Stimulated activated CD8-positive, alpha-beta memory T cell treated with anti-CD3 and anti-CD28 coated beads, Interleukin-4, amount 100 ng/mL, for 48 hours (primary cell): ENCODE measurements around the gene CLASP1.
"Not testable (repeated sequence)": the region's sequence is repeated elsewhere in the genome, so short reads cannot be mapped to it uniquely, and the experiment has no call there.

Experiments
- DNase-seq: peaks from one replicate; pipeline ENCODE4 v3.0.0-alpha.2; 2020

Gene CLASP1

GRCh38 chr2:121498731-121499130, 150.5 kb downstream of the CLASP1 start:
- DNase-seq: no peak

GRCh38 chr2:121492409-121492808, 156.9 kb downstream of the CLASP1 start:
- no peak for DNase-seq

- DNase-seq: no peak
These were observed 157.7 kb downstream of the CLASP1 start for GRCh38 chr2:121491518-121491917.

- no peak for DNase-seq
These were observed 158.6 kb downstream of the CLASP1 start for GRCh38 chr2:121490584-121491133.

GRCh38 chr2:121489911-121490583, 159.2 kb downstream of the CLASP1 start:
- no peak for DNase-seq

GRCh38 chr2:121489284-121489683, 160.0 kb downstream of the CLASP1 start:
- DNase-seq: no peak

- no peak for DNase-seq
These were observed 163.0 kb downstream of the CLASP1 start for GRCh38 chr2:121486191-121486790.

GRCh38 chr2:121485039-121485438, 164.2 kb downstream of the CLASP1 start:
- no peak for DNase-seq

- no peak for DNase-seq
These were observed 165.4 kb downstream of the CLASP1 start for GRCh38 chr2:121483846-121484245.

- no peak for DNase-seq
These were observed 166.2 kb downstream of the CLASP1 start for GRCh38 chr2:121483021-121483420.

GRCh38 chr2:121480826-121481225, 168.4 kb downstream of the CLASP1 start:
- no peak for DNase-seq

- DNase-seq: no peak
These were observed 169.3 kb downstream of the CLASP1 start for GRCh38 chr2:121479882-121480522.

- DNase-seq: no peak
These were observed 170.1 kb downstream of the CLASP1 start for GRCh38 chr2:121478996-121479745.

- not testable (repeated sequence) for DNase-seq
These were observed 170.8 kb downstream of the CLASP1 start for GRCh38 chr2:121478358-121478995.

- no peak for DNase-seq
These were observed 172.6 kb downstream of the CLASP1 start for GRCh38 chr2:121476684-121477083.

- no peak for DNase-seq
These were observed 173.3 kb downstream of the CLASP1 start for GRCh38 chr2:121475811-121476571.

- no peak for DNase-seq
These were observed 175.8 kb downstream of the CLASP1 start for GRCh38 chr2:121473512-121473911.

- DNase-seq: no peak
These were observed 176.7 kb downstream of the CLASP1 start for GRCh38 chr2:121472470-121472993.

GRCh38 chr2:121471532-121472469, 177.5 kb downstream of the CLASP1 start:
- DNase-seq: no peak

- no peak for DNase-seq
These were observed 178.3 kb downstream of the CLASP1 start for GRCh38 chr2:121470917-121471316.
